GM23338 (cell line): Measurements from ENCODE around the gene GNG7. TPM values are rescaled to one million over a fixed set of nuclear protein-coding genes. Genes with fewer than 3 reads are reported as not detected.

Experiments
- ATAC-seq: fragments of 200-7000 bp; cut with Tn5 transposase; 3 replicates; pipeline ENCODE4 v1.9.1; 2020
- DNase-seq: peaks from one replicate; pipeline ENCODE4 v3.0.0-alpha.2; 2015; ENCODE audit warnings: low spot score
- H2AFZ ChIP-seq: fragments of 200-600 bp; sonication (generic); 2 replicates; pipeline ENCODE4 v1.8.0; 2016; ENCODE audit warnings: antibody characterized with exemption, mild to moderate bottlenecking, moderate library complexity
- H3F3A ChIP-seq: fragments of 200-600 bp; sonication (generic); replicated peaks from 2 replicates; pipeline ENCODE4 v1.8.0; 2017; ENCODE audit warnings: antibody characterized with exemption, mixed run types, low read depth
- H3K27ac ChIP-seq: fragments of 200-600 bp; sonication (generic); 2 replicates; pipeline ENCODE4 v1.6.1; 2016; ENCODE audit warnings: low read depth
- H3K27me3 ChIP-seq: fragments of 200-600 bp; sonication (generic); 2 replicates; pipeline ENCODE4 v1.8.0; 2016; ENCODE audit warnings: mild to moderate bottlenecking, mixed run types, moderate library complexity; ENCODE audit not compliant: insufficient read depth
- H3K36me3 ChIP-seq: fragments of 200-600 bp; sonication (generic); 2 replicates; pipeline ENCODE4 v1.8.0; 2016; ENCODE audit warnings: mild to moderate bottlenecking; ENCODE audit not compliant: insufficient read depth
- H3K4me1 ChIP-seq: fragments of 200-600 bp; sonication (generic); 2 replicates; pipeline ENCODE4 v1.8.0; 2016; ENCODE audit warnings: mild to moderate bottlenecking, moderate library complexity; ENCODE audit not compliant: insufficient read depth
- H3K4me2 ChIP-seq: fragments of 200-600 bp; sonication (generic); 2 replicates; pipeline ENCODE4 v1.7.1; 2017; ENCODE audit warnings: mixed run types
- H3K4me3 ChIP-seq: fragments of 200-600 bp; sonication (generic); 2 replicates; pipeline ENCODE4 v1.6.1; 2016; ENCODE audit warnings: mixed run types
- H3K79me2 ChIP-seq: fragments of 200-600 bp; sonication (generic); replicated peaks from 2 replicates; pipeline ENCODE4 v1.8.0; 2017; ENCODE audit warnings: mild to moderate bottlenecking; ENCODE audit not compliant: insufficient read depth
- H3K9me2 ChIP-seq: fragments of 200-600 bp; sonication (generic); 2 replicates; pipeline ENCODE4 v1.8.0; 2017; ENCODE audit not compliant: insufficient read depth
- H4K20me1 ChIP-seq: fragments of 200-600 bp; sonication (generic); replicated peaks from 2 replicates; pipeline ENCODE4 v1.8.0; 2017; ENCODE audit warnings: mild to moderate bottlenecking; ENCODE audit not compliant: insufficient read depth
- H3K27ac Mint-ChIP-seq: 2 replicates; pipeline ENCODE4 v1.8.0; 2020; ENCODE audit warnings: inconsistent platforms, mild to moderate bottlenecking, moderate library complexity, mixed read lengths
- H3K27me3 Mint-ChIP-seq: 3 replicates; pipeline ENCODE4 v1.8.0; 2022; ENCODE audit warnings: low read depth, mild to moderate bottlenecking, moderate library complexity, mixed read lengths, inconsistent platforms; ENCODE audit not compliant: insufficient read depth, poor library complexity
- H3K36me3 Mint-ChIP-seq: 3 replicates; pipeline ENCODE4 v1.8.0; 2021; ENCODE audit warnings: low read depth, mild to moderate bottlenecking, inconsistent platforms, moderate library complexity, mixed read lengths
- H3K4me1 Mint-ChIP-seq: 3 replicates; pipeline ENCODE4 v1.8.0; 2020; ENCODE audit warnings: mild to moderate bottlenecking, inconsistent platforms, mixed read lengths
- H3K4me3 Mint-ChIP-seq: 3 replicates; pipeline ENCODE4 v1.8.0; 2021; ENCODE audit warnings: moderate library complexity, mild to moderate bottlenecking, inconsistent platforms, mixed read lengths
- H3K9me3 Mint-ChIP-seq: 3 replicates; pipeline ENCODE4 v1.8.0; 2020; ENCODE audit warnings: moderate library complexity, mild to moderate bottlenecking, inconsistent platforms, mixed read lengths
- CREB1 ChIP-seq: fragments of 250-450 bp; sonication (Bioruptor Pico); IDR thresholded peaks from 2 replicates; pipeline ENCODE4 v1.5.0; 2020; ENCODE audit warnings: low read depth, mild to moderate bottlenecking, moderate library complexity
- ETS1 ChIP-seq: IDR thresholded peaks from 2 replicates; pipeline ENCODE4 v1.6.1; 2016; ENCODE audit warnings: antibody characterized with exemption
- NANOG ChIP-seq: IDR thresholded peaks from 2 replicates; pipeline ENCODE4 v1.6.1; 2016; ENCODE audit warnings: antibody characterized with exemption, borderline replicate concordance
- ZNF462 ChIP-seq: fragments of 250-450 bp; sonication (Bioruptor Pico); IDR thresholded peaks from 2 replicates; pipeline ENCODE4 v1.5.0; 2020; ENCODE audit warnings: mild to moderate bottlenecking, moderate library complexity
- polyA plus RNA-seq: library from polyadenylated mRNA; unstranded; fragments of >200 nt; fragmentation: Nextera tagmentation; extraction: Ambion mirVana; gene quantifications from 2 replicates; pipeline ENCODE4 v1.2.1, GENCODE V29; 2016
- total RNA-seq: library from RNA; depleted of rRNA; stranded (reverse); fragments of >200 nt; shearing (Covaris generic); gene quantifications from 2 replicates; pipeline ENCODE4 v1.2.3, GENCODE V29; 2014

GNG7 gene
- total and polyA plus RNA-seq, 2 experiments from 2014 or later = 5.1 to 5.4 TPM

GRCh38 chr19:2588081-2588777 is 114.3 kb downstream of the GNG7 start (continued):
- TF ChIP-seq ZNF462 (no peak), NANOG (no peak), CREB1 (CRISPR knock-in tag) (no peak)

- no peaks in the 10 kb centered on the region for H3K36me3 ChIP-seq
- peak overlapping the region; percentile 62 for H3K4me2 ChIP-seq
- Mint-ChIP-seq H3K4me1 (peaks cover 27% of the 10 kb centered on the region), H3K4me3 (no peak overlapping the region), H3K27me3 (peaks cover 15% of the 10 kb centered on the region), H3K36me3 (peaks cover 15% of the 10 kb centered on the region), H3K27ac (0 out of 2 replicates have a peak overlapping the region, but pooled peaks have one; percentile 37), H3K9me3 (peaks cover 19% of the 10 kb centered on the region)
- no peaks in the 10 kb centered on the region for H3K79me2 ChIP-seq
- ATAC-seq (peak; percentile 81), DNase-seq (peak; percentile 45)
- H3K4me1 ChIP-seq = peaks cover 23% of the 10 kb centered on the region
- no peak overlapping the region for H3K4me3 ChIP-seq
- no peaks in the 10 kb centered on the region for H3K27me3 ChIP-seq
- H2AFZ ChIP-seq = peak overlapping the region; percentile 28; the same call in 1 of the 2 replicates
- H3K27ac ChIP-seq = 0 out of 2 replicates have a peak overlapping the region, but pooled peaks have one; percentile 50
- no peaks in the 10 kb centered on the region for H4K20me1 ChIP-seq
- H3F3A ChIP-seq = peaks cover 5% of the 10 kb centered on the region; the same call in 1 of the 2 replicates
- H3K9me2 ChIP-seq = no peaks in the 10 kb centered on the region
- TF ChIP-seq ZNF462 (no peak), ETS1 (no peak)
These were observed 115.3 kb downstream of the GNG7 start for GRCh38 chr19:2587001-2587719.
